T-cell (primary cell): ENCODE measurements around the gene S100A10. TPM values are rescaled to one million over a fixed set of nuclear protein-coding genes. Genes with fewer than 3 reads are reported as not detected.

Experiments used
- ATAC-seq, 4 experiments: fragments of 200-7000 bp in 3 of 4; fragments of 150-1000 bp in 1 of 4; cut with Tn5 transposase; replicated peaks in 1 of 4; 1 replicate in 3 of 4; 2 replicates in 1 of 4; pipeline ENCODE4 v1.10.0; 2021; ENCODE audit warnings: moderate library complexity in 3 of 4, mild to moderate bottlenecking in 2 of 4, moderate number of reproducible peaks in 1 of 4
- CTCF ChIA-PET, 2 donors: fragments of 300-600 bp; sonication (Branson Sonifier 250); formaldehyde crosslinking; loops; one replicate each; lab custom pipeline; 2022; ENCODE audit warnings: antibody characterized with exemption in 2 of 2; lab: Charles Lee
- POLR2A ChIA-PET, 2 donors: fragments of 300-600 bp; sonication (Branson Sonifier 250); formaldehyde crosslinking; loops; one replicate each; lab custom pipeline; 2022; ENCODE audit warnings: antibody characterized with exemption in 2 of 2; lab: Charles Lee
- DNase-seq, 35 experiments: peaks; one replicate each; pipeline versions ENCODE4 v3.0.0 to v3.0.0-alpha.2; 2013 to 2023
- H3K27ac ChIP-seq: one replicate; pipeline ENCODE4 v1.5.1; 2013; ENCODE audit warnings: low read length
- H3K27me3 ChIP-seq, 2 experiments: replicated peaks in 1 of 2; 1 replicate in 1 of 2; 2 replicates in 1 of 2; pipeline versions ENCODE4 v1.6.1 to v1.7.0; 2013; ENCODE audit warnings: low read length in 1 of 2, mixed read lengths in 1 of 2; ENCODE audit not compliant: control insufficient read depth in 2 of 2, insufficient read depth in 2 of 2; ENCODE audit errors: extremely low read depth in 1 of 2
- H3K36me3 ChIP-seq, 2 donors: 1 replicate in 1 of 2; 2 replicates in 1 of 2; pipeline versions ENCODE4 v1.6.1 to v1.7.0; 2013; ENCODE audit warnings: low read length in 1 of 2; ENCODE audit not compliant: control insufficient read depth in 2 of 2, insufficient read depth in 1 of 2; ENCODE audit errors: extremely low read depth in 1 of 2
- H3K4me1 ChIP-seq, 2 experiments: 1 replicate in 1 of 2; 2 replicates in 1 of 2; pipeline versions ENCODE4 v1.6.1 to v1.7.0; 2013; ENCODE audit warnings: low read length in 2 of 2, mixed read lengths in 1 of 2; ENCODE audit not compliant: insufficient read depth in 2 of 2, control insufficient read depth in 1 of 2; ENCODE audit errors: extremely low read depth in 1 of 2
- H3K4me3 ChIP-seq, 2 donors: 1 replicate in 1 of 2; 2 replicates in 1 of 2; pipeline versions ENCODE4 v1.5.1 to v1.7.0; 2013; ENCODE audit warnings: mild to moderate bottlenecking in 2 of 2, low read length in 1 of 2, moderate library complexity in 1 of 2; ENCODE audit not compliant: control insufficient read depth in 1 of 2; ENCODE audit errors: extremely low read depth in 1 of 2
- H3K9me3 ChIP-seq: 2 replicates; pipeline ENCODE4 v1.7.0; 2013
- H3K27ac Mint-ChIP-seq, 2 donors: one replicate each; pipeline ENCODE4 v1.8.0; 2020 to 2021; ENCODE audit warnings: mild to moderate bottlenecking in 2 of 2, mixed read lengths in 2 of 2
- H3K27me3 Mint-ChIP-seq, 2 donors: one replicate each; pipeline ENCODE4 v1.8.0; 2021 to 2022; ENCODE audit warnings: mixed read lengths in 2 of 2
- H3K36me3 Mint-ChIP-seq: one replicate; pipeline ENCODE4 v1.8.0; 2021; ENCODE audit warnings: mixed read lengths
- H3K4me1 Mint-ChIP-seq, 3 donors: one replicate each; pipeline ENCODE4 v1.8.0; 2020 to 2022; ENCODE audit warnings: mixed read lengths in 3 of 3, mild to moderate bottlenecking in 1 of 3
- H3K4me3 Mint-ChIP-seq, 3 donors: one replicate each; pipeline ENCODE4 v1.8.0; 2020 to 2022; ENCODE audit warnings: mild to moderate bottlenecking in 3 of 3, mixed read lengths in 3 of 3, moderate library complexity in 3 of 3
- H3K9me3 Mint-ChIP-seq, 3 donors: one replicate each; pipeline ENCODE4 v1.8.0; 2020 to 2022; ENCODE audit warnings: mixed read lengths in 3 of 3
- WGBS: methylation state at CpG from one replicate; pipeline ENCODE4 v1.1.5; 2013; ENCODE audit warnings: missing lambda C conversion rate; ENCODE audit not compliant: insufficient coverage; 5-methylcytosine and 5-hydroxymethylcytosine counted together
- total RNA-seq, 35 experiments: library from RNA in 6 of 35; stranded (reverse) in 6 of 35; fragments of 120-200 nt in 1 of 35; gene quantifications; one replicate each; pipeline versions ENCODE4 v1.2.1 to v1.2.4 and lab custom pipeline; 2013 to 2026

Gene S100A10
- total RNA-seq, 5 donors from 2014 or later (not counting 1 experiment from before 2014, with no cell fraction given), result 157 to 277 (median 264) TPM

DNA sequence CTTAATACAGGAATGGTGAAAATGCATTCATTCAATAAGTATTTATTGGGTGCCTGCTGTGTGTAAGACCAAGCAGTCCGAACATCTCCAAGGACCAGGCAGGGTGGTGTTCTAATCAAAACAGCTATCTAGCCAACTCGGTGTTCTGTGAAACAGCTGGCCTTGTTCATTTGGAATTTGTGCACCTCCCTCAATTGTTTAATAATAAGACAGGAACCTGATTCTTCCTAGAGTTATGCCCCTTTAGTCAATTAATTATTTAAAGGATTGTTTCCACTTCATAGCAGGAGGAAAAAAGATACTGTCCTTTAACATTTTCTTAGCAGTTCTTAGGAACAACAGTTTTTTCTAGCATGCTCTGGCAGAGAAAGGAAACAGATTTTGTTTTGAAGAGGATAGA lies 30.4 kb downstream of the S100A10 start:
- Histone ChIP-seq H3K27ac (no peak overlapping the region), H3K9me3 (no peaks in the 10 kb centered on the region), H3K36me3 (no peaks in the 10 kb centered on the region), H3K4me1 (peaks cover 0 to 4% of the 10 kb centered on the region in 2 experiments), H3K4me3 (no peak overlapping the region), H3K27me3 (peaks cover 0 to 4% of the 10 kb centered on the region in 2 experiments)
- no peak for ATAC-seq
- ChIA-PET POLR2A (interaction anchor here in 1 of 2 donors (0.6 kb wide), 1 partner anchor 1186 kb away, joined by 3 read pairs; no protein-coding TSS in a partner anchor), CTCF (no interaction called here)
- no peaks in the 10 kb centered on the region for H3K36me3 Mint-ChIP-seq
- H3K9me3 Mint-ChIP-seq, result no peaks in the 10 kb centered on the region
- H3K4me1 Mint-ChIP-seq, result peaks cover 10 to 13% (median 12%) of the 10 kb centered on the region in 3 donors
- no peak overlapping the region for H3K4me3 Mint-ChIP-seq
- DNase-seq, result no peak
- peaks cover 3 to 7% of the 10 kb centered on the region in 2 donors for H3K27me3 Mint-ChIP-seq
- H3K27ac Mint-ChIP-seq, result no peak overlapping the region
- WGBS, result no CpG with 5 or more reads among the region's 2 CpGs

DNA sequence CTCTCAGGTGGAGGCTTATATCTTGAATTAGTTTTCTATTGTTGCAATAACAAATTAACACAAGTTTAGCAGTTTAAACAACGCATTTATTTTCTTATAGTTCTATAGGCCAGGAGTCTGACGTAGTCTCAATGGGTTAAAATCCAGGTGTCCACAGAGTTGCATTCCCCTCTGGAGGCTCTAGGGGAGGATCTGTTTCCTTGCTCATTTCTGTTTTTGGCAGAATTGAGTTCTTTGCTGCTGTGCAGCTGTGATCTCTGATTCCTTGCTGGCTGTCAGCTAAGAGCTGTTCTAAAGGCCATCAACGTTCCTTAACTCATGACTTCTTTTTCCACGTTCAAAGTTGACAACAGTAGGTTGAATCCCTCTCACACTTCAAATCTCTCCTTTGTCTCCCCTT lies 31.8 kb downstream of the S100A10 start:
- H3K4me3 ChIP-seq, result no peak overlapping the region
- Mint-ChIP-seq H3K27ac (no peak overlapping the region), H3K4me3 (no peak overlapping the region), H3K4me1 (peaks cover 5 to 8% (median 6%) of the 10 kb centered on the region in 3 donors), H3K27me3 (peaks cover 3 to 7% of the 10 kb centered on the region in 2 donors), H3K36me3 (no peaks in the 10 kb centered on the region), H3K9me3 (no peaks in the 10 kb centered on the region)
- ChIA-PET POLR2A (no interaction called here), CTCF (no interaction called here)
- peaks cover 0 to 4% of the 10 kb centered on the region in 2 experiments for H3K27me3 ChIP-seq
- no peaks in the 10 kb centered on the region for H3K9me3 ChIP-seq
- H3K4me1 ChIP-seq, result no peaks in the 10 kb centered on the region
- WGBS, result 100% methylated on average over 2 of the region's 4 CpGs
- no peak overlapping the region for H3K27ac ChIP-seq
- no peaks in the 10 kb centered on the region for H3K36me3 ChIP-seq
- ATAC-seq (no peak), DNase-seq (no peak)

GRCh38 chr1:151960780-151961513 lies 32.7 kb downstream of the S100A10 start:
- Histone ChIP-seq H3K27me3 (peaks cover 0 to 4% of the 10 kb centered on the region in 2 experiments), H3K9me3 (no peaks in the 10 kb centered on the region), H3K4me3 (no peak overlapping the region), H3K4me1 (no peaks in the 10 kb centered on the region), H3K36me3 (no peaks in the 10 kb centered on the region), H3K27ac (no peak overlapping the region)
- Mint-ChIP-seq H3K4me1 (peaks cover 5 to 8% (median 6%) of the 10 kb centered on the region in 3 donors), H3K36me3 (no peaks in the 10 kb centered on the region), H3K9me3 (no peaks in the 10 kb centered on the region), H3K27ac (no peak overlapping the region), H3K4me3 (no peak overlapping the region), H3K27me3 (peaks cover 3 to 7% of the 10 kb centered on the region in 2 donors)
- DNase-seq (no peak), ATAC-seq (no peak)
- ChIA-PET CTCF (no interaction called here), POLR2A (no interaction called here)
- WGBS, result no CpG with 5 or more reads among the region's 2 CpGs

DNA sequence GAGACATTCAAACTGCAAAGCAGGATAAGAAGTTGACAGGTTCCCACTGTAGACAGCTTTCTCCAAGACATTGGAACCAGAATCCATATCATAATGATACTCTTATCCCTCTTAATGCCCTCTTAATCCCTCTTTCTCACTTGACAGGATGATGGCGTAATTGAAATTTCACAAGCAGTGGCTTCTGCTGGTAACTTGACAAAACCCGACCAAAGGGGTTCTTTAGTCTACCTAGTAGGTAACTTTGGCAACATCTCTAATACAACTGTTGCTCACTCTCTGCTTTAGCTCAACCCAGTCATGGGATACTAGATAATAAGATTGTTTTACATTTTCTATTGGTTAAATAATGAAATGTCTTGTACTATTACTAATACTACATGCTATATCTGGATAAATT lies 34.7 kb downstream of the S100A10 start:
- H3K36me3 Mint-ChIP-seq, result no peaks in the 10 kb centered on the region
- no peak overlapping the region for H3K4me3 ChIP-seq
- no peaks in the 10 kb centered on the region for H3K36me3 ChIP-seq
- POLR2A ChIA-PET, result interaction anchor here in 1 of 2 donors (0.5 kb wide), 1 partner anchor 80 kb away, joined by 5 read pairs; no protein-coding TSS in a partner anchor
- no peaks in the 10 kb centered on the region for H3K27me3 ChIP-seq
- H3K4me1 ChIP-seq, result no peaks in the 10 kb centered on the region
- H3K4me3 Mint-ChIP-seq, result no peak overlapping the region
- H3K27ac Mint-ChIP-seq, result no peak overlapping the region
- peaks cover 5 to 8% (median 6%) of the 10 kb centered on the region in 3 donors for H3K4me1 Mint-ChIP-seq
- H3K9me3 Mint-ChIP-seq, result no peaks in the 10 kb centered on the region
- DNase-seq (no peak), ATAC-seq (no peak)
- CTCF ChIA-PET, result interaction anchor here in 1 of 2 donors (0.7 kb wide), 1 partner anchor 23 kb away, joined by 4 read pairs; no protein-coding TSS in a partner anchor
- 100% methylated on average over 1 of the region's 2 CpGs for WGBS
- no peak overlapping the region for H3K27ac ChIP-seq
- no peaks in the 10 kb centered on the region for H3K9me3 ChIP-seq
- peaks cover 0 to 3% of the 10 kb centered on the region in 2 donors for H3K27me3 Mint-ChIP-seq

DNA sequence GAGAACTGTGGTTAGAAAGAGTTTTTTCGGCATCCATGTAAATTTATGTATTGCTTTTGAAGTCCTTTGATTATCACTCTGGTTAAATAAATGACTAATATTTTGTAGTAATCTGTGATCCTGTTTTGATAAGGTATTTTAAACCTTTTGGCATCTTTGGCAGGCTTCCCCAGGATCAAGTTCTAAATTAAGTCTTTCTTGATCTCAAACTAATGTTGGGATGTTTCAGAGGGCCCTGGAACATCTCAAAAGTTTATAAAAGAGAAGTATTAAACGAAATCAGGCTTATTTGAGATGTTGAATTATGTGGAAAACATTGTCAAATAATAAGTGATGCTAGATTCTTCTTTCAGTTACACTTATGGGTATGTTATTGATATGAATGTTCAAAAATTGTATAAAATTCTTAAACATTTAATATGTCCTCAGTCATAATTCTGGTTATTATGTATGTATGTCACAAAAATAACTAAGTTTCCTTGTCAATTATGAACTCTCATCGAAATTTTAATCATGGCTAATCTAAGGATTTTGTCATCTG lies 36.6 kb downstream of the S100A10 start:
- no peak for ATAC-seq
- Histone ChIP-seq H3K9me3 (no peaks in the 10 kb centered on the region), H3K4me1 (no peaks in the 10 kb centered on the region), H3K4me3 (no peak overlapping the region), H3K27ac (no peak overlapping the region), H3K27me3 (no peaks in the 10 kb centered on the region), H3K36me3 (no peaks in the 10 kb centered on the region)
- no peak overlapping the region for H3K27ac Mint-ChIP-seq
- no peaks in the 10 kb centered on the region for H3K36me3 Mint-ChIP-seq
- no CpG with 5 or more reads among the region's 3 CpGs for WGBS
- CTCF ChIA-PET, result no interaction called here
- no peaks in the 10 kb centered on the region for H3K27me3 Mint-ChIP-seq
- peaks cover 5 to 8% (median 6%) of the 10 kb centered on the region in 3 donors for H3K4me1 Mint-ChIP-seq
- POLR2A ChIA-PET, result no interaction called here
- H3K9me3 Mint-ChIP-seq, result no peaks in the 10 kb centered on the region
- no peak overlapping the region for H3K4me3 Mint-ChIP-seq
- no peak for DNase-seq

DNA sequence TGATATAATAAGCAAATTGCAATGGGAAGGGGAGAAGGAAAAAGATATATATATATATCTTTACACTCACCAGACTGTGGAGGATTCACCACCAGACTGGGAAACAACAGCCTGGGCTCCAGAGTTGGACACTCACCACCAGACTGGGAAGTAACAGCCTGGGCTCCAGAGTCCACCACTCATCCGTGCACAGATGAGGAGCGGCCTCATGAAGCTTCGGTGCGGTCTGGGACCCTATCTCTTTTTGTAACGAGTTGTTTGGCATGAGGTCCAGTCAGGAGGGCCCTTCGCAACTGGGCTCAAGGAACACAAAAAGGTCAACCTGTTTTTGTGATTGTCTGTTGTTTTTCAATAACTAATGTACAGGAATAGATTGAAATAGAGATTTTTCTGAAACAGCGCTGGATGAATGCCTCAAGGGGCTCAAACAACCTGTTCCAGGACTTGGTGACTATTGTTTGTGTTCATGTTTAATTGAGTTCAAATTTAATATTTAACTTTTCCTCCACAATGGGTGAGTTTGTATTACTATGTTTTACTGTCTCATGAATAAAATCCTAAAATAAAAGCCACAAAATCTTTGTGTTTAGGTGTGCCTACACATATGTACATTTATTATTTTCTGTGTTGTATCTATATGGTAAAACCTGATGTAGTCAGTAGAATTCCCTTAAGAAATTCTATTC lies 40.1 kb downstream of the S100A10 start:
- POLR2A ChIA-PET, result interaction anchor here in 1 of 2 donors (0.6 kb wide), 1 partner anchor 81 kb away, joined by 3 read pairs; no protein-coding TSS in a partner anchor
- Histone ChIP-seq H3K9me3 (no peaks in the 10 kb centered on the region), H3K27me3 (peaks cover 0 to 2% of the 10 kb centered on the region in 2 experiments), H3K36me3 (no peaks in the 10 kb centered on the region), H3K4me3 (no peak overlapping the region), H3K27ac (no peak overlapping the region), H3K4me1 (no peaks in the 10 kb centered on the region)
- ATAC-seq, result no peak
- Mint-ChIP-seq H3K27ac (no peak overlapping the region), H3K27me3 (no peaks in the 10 kb centered on the region), H3K9me3 (no peaks in the 10 kb centered on the region), H3K4me3 (no peak overlapping the region), H3K36me3 (no peaks in the 10 kb centered on the region), H3K4me1 (no peaks in the 10 kb centered on the region)
- CTCF ChIA-PET, result interaction anchor here in 1 of 2 donors (0.8 to 1.4 kb wide), 5 partner anchors 14 to 48 kb away, joined by 3 to 9 read pairs (median 3); no protein-coding TSS in a partner anchor
- 95% methylated on average over 4 of the region's 7 CpGs for WGBS
- no peak for DNase-seq
